Natural killer cell (primary cell): ENCODE measurements around the gene C2. TPM values are rescaled to one million over a fixed set of nuclear protein-coding genes. Genes with fewer than 3 reads are reported as not detected.

ENCODE experiments used
- ATAC-seq, 3 donors: fragments of 150-1000 bp in 2 of 3; fragments of 200-7000 bp in 1 of 3; cut with Tn5 transposase; 1 replicate in 1 of 3; 2 replicates in 2 of 3; pipeline ENCODE4 v1.10.0; 2021; ENCODE audit warnings: mild to moderate bottlenecking in 2 of 3, moderate library complexity in 2 of 3
- DNase-seq, 2 donors: peaks; one replicate each; pipeline versions ENCODE4 v3.0.0 to v3.0.0-alpha.2; 2013 to 2021; ENCODE audit warnings: mixed read lengths in 1 of 2
- H3K27ac ChIP-seq: one replicate; pipeline ENCODE4 v1.5.1; 2013; ENCODE audit warnings: mild to moderate bottlenecking, low read length
- H3K27me3 ChIP-seq: one replicate; pipeline ENCODE4 v1.6.1; 2013; ENCODE audit warnings: low read length; ENCODE audit not compliant: control insufficient read depth, insufficient read depth
- H3K36me3 ChIP-seq: one replicate; pipeline ENCODE4 v1.6.1; 2013; ENCODE audit warnings: low read length; ENCODE audit not compliant: control insufficient read depth, insufficient read depth
- H3K4me1 ChIP-seq: one replicate; pipeline ENCODE4 v1.6.1; 2013; ENCODE audit warnings: low read length; ENCODE audit not compliant: control insufficient read depth, insufficient read depth
- H3K4me3 ChIP-seq: one replicate; pipeline ENCODE4 v1.5.1; 2013; ENCODE audit warnings: low read length
- H3K9me3 ChIP-seq: one replicate; pipeline ENCODE4 v1.6.1; 2013; ENCODE audit warnings: low read length; ENCODE audit not compliant: control insufficient read depth, insufficient read depth
- H3K27ac Mint-ChIP-seq, 2 donors: one replicate each; pipeline ENCODE4 v1.8.0; 2022; ENCODE audit warnings: mild to moderate bottlenecking in 2 of 2, mixed read lengths in 2 of 2, moderate library complexity in 1 of 2
- H3K27me3 Mint-ChIP-seq, 2 donors: one replicate each; pipeline ENCODE4 v1.8.0; 2022; ENCODE audit warnings: low read depth in 2 of 2, mixed read lengths in 2 of 2
- H3K36me3 Mint-ChIP-seq: one replicate; pipeline ENCODE4 v1.8.0; 2022; ENCODE audit warnings: mixed read lengths
- H3K4me1 Mint-ChIP-seq, 2 donors: one replicate each; pipeline ENCODE4 v1.8.0; 2022; ENCODE audit warnings: mixed read lengths in 2 of 2
- H3K4me3 Mint-ChIP-seq: one replicate; pipeline ENCODE4 v1.8.0; 2022; ENCODE audit warnings: mild to moderate bottlenecking, moderate library complexity, mixed read lengths
- H3K9me3 Mint-ChIP-seq, 2 donors: one replicate each; pipeline ENCODE4 v1.8.0; 2022; ENCODE audit warnings: mixed read lengths in 2 of 2
- CTCF ChIP-seq: fragments of 200-600 bp; IDR thresholded peaks from one replicate; pipeline ENCODE4 v1.8.0; 2022; ENCODE audit warnings: antibody characterized with exemption
- WGBS: methylation state at CpG from one replicate; pipeline ENCODE4 v1.1.7; 2013; ENCODE audit warnings: missing lambda C conversion rate; ENCODE audit not compliant: insufficient coverage; 5-methylcytosine and 5-hydroxymethylcytosine counted together
- intact Hi-C: fragments of 100-400 bp; cut with micrococcal nuclease; formaldehyde crosslinking; loops from one replicate; pipeline ENCODE4 v1.14.2; 2022
- total RNA-seq, 4 donors: library from RNA; stranded (reverse); fragments of 120-200 nt in 1 of 4; gene quantifications; one replicate each; pipeline versions ENCODE4 v1.2.3 to v1.2.4, GENCODE V29; 2013 to 2022

C2 gene
- total RNA-seq, 3 donors from 2014 or later (not counting 1 experiment from before 2014, with no cell fraction given) = 0.55 to 1.3 (median 1.0) TPM

GRCh38 chr6:31947864-31948263 lies 20.3 kb downstream of the C2 start:
- Mint-ChIP-seq H3K9me3 (no peaks in the 10 kb centered on the region), H3K27me3 (peaks cover 9 to 14% of the 10 kb centered on the region in 2 donors), H3K4me3 (no peak overlapping the region), H3K27ac (no peak overlapping the region), H3K4me1 (peaks cover 0 to 8% of the 10 kb centered on the region in 2 donors), H3K36me3 (no peaks in the 10 kb centered on the region)
- Histone ChIP-seq H3K27ac (no peak overlapping the region), H3K9me3 (no peaks in the 10 kb centered on the region), H3K4me3 (no peak overlapping the region), H3K27me3 (peaks cover 3% of the 10 kb centered on the region), H3K4me1 (no peaks in the 10 kb centered on the region), H3K36me3 (peaks cover 8% of the 10 kb centered on the region)
- intact Hi-C loops = no loop called here
- WGBS = 90% methylated on average over 4 of the region's 4 CpGs
- no peak for ATAC-seq
- no peak for TF ChIP-seq CTCF
- no peak for DNase-seq

GRCh38 chr6:31948306-31948705 lies 20.8 kb downstream of the C2 start:
- 78% methylated on average over 5 of the region's 5 CpGs for WGBS
- peaks cover 12% of the 10 kb centered on the region for H3K36me3 ChIP-seq

GRCh38 chr6:31948753-31949413 lies 21.4 kb downstream of the C2 start:
- DNase-seq (no peak), ATAC-seq (no peak)
- Mint-ChIP-seq H3K9me3 (no peaks in the 10 kb centered on the region), H3K27me3 (peaks cover 7 to 14% of the 10 kb centered on the region in 2 donors), H3K27ac (peak overlapping the region in 1 of 2 donors; percentile 35), H3K36me3 (peaks cover under 1% of the 10 kb centered on the region), H3K4me1 (peaks cover 0 to 8% of the 10 kb centered on the region in 2 donors), H3K4me3 (no peak overlapping the region)
- Histone ChIP-seq H3K9me3 (no peaks in the 10 kb centered on the region), H3K4me1 (no peaks in the 10 kb centered on the region), H3K4me3 (no peak overlapping the region), H3K27ac (no peak overlapping the region), H3K27me3 (no peaks in the 10 kb centered on the region), H3K36me3 (peaks cover 18% of the 10 kb centered on the region)
- no peak for TF ChIP-seq CTCF
- WGBS = 95% methylated on average over 6 of the region's 6 CpGs
- intact Hi-C loops = no loop called here

More at GRCh38 chr6:31948306-31948705, 20.8 kb downstream of the C2 start:
- ATAC-seq = no peak
- Histone ChIP-seq H3K27ac (no peak overlapping the region), H3K9me3 (no peaks in the 10 kb centered on the region), H3K4me1 (no peaks in the 10 kb centered on the region), H3K4me3 (no peak overlapping the region), H3K27me3 (peaks cover under 1% of the 10 kb centered on the region)
- TF ChIP-seq CTCF = no peak
- no peak overlapping the region for H3K4me3 Mint-ChIP-seq
- no peak for DNase-seq
- intact Hi-C loops = no loop called here
- H3K27ac Mint-ChIP-seq = no peak overlapping the region
- H3K9me3 Mint-ChIP-seq = no peaks in the 10 kb centered on the region
- peaks cover 9 to 14% of the 10 kb centered on the region in 2 donors for H3K27me3 Mint-ChIP-seq
- no peaks in the 10 kb centered on the region for H3K36me3 Mint-ChIP-seq
- H3K4me1 Mint-ChIP-seq = peaks cover 0 to 8% of the 10 kb centered on the region in 2 donors
